ENCODE results near the gene ADAM23. TPM values are rescaled to one million over a fixed set of nuclear protein-coding genes. Genes with fewer than 3 reads are reported as not detected.
"Not testable (repeated sequence)": the region's sequence is repeated elsewhere in the genome, so short reads cannot be mapped to it uniquely, and the experiment has no call there.

ADAM23 gene
- total RNA-seq, 1 experiment from 2014 or later: 24.6 TPM

GRCh38 chr2:206396211-206396610, 47.1 kb upstream of the ADAM23 start (continued):
- TF ChIP-seq, protein P1, sequence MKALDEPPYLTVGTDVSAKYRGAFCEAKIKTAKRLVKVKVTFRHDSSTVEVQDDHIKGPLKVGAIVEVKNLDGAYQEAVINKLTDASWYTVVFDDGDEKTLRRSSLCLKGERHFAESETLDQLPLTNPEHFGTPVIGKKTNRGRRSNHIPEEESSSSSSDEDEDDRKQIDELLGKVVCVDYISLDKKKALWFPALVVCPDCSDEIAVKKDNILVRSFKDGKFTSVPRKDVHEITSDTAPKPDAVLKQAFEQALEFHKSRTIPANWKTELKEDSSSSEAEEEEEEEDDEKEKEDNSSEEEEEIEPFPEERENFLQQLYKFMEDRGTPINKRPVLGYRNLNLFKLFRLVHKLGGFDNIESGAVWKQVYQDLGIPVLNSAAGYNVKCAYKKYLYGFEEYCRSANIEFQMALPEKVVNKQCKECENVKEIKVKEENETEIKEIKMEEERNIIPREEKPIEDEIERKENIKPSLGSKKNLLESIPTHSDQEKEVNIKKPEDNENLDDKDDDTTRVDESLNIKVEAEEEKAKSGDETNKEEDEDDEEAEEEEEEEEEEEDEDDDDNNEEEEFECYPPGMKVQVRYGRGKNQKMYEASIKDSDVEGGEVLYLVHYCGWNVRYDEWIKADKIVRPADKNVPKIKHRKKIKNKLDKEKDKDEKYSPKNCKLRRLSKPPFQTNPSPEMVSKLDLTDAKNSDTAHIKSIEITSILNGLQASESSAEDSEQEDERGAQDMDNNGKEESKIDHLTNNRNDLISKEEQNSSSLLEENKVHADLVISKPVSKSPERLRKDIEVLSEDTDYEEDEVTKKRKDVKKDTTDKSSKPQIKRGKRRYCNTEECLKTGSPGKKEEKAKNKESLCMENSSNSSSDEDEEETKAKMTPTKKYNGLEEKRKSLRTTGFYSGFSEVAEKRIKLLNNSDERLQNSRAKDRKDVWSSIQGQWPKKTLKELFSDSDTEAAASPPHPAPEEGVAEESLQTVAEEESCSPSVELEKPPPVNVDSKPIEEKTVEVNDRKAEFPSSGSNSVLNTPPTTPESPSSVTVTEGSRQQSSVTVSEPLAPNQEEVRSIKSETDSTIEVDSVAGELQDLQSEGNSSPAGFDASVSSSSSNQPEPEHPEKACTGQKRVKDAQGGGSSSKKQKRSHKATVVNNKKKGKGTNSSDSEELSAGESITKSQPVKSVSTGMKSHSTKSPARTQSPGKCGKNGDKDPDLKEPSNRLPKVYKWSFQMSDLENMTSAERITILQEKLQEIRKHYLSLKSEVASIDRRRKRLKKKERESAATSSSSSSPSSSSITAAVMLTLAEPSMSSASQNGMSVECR (CRISPR knock-in tag; IDR thresholded peaks at IDR 0.05; ENCODE audit: borderline replicate concordance): no peak
- TF ChIP-seq ZNF317 (CRISPR knock-in tag; IDR thresholded peaks at IDR 0.05; ENCODE audit: borderline replicate concordance, low read depth) (no peak), CREM (CRISPR knock-in tag; IDR thresholded peaks at IDR 0.05) (no peak), NFYB (CRISPR knock-in tag; conservative IDR thresholded peaks at IDR 0.05; ENCODE audit: low read depth) (no peak), NR3C1 (CRISPR knock-in tag; conservative IDR thresholded peaks at IDR 0.05; ENCODE audit: low read depth) (no peak), EMX1 (CRISPR knock-in tag; IDR thresholded peaks at IDR 0.05) (no peak), IRF1 (CRISPR knock-in tag; IDR thresholded peaks at IDR 0.05) (no peak), ZBTB43 (CRISPR knock-in tag; IDR thresholded peaks at IDR 0.05) (no peak)
- TF ChIP-seq, protein P2, sequence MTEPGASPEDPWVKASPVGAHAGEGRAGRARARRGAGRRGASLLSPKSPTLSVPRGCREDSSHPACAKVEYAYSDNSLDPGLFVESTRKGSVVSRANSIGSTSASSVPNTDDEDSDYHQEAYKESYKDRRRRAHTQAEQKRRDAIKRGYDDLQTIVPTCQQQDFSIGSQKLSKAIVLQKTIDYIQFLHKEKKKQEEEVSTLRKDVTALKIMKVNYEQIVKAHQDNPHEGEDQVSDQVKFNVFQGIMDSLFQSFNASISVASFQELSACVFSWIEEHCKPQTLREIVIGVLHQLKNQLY (CRISPR knock-in tag; IDR thresholded peaks at IDR 0.05): no peak
- TF ChIP-seq, protein P3, sequence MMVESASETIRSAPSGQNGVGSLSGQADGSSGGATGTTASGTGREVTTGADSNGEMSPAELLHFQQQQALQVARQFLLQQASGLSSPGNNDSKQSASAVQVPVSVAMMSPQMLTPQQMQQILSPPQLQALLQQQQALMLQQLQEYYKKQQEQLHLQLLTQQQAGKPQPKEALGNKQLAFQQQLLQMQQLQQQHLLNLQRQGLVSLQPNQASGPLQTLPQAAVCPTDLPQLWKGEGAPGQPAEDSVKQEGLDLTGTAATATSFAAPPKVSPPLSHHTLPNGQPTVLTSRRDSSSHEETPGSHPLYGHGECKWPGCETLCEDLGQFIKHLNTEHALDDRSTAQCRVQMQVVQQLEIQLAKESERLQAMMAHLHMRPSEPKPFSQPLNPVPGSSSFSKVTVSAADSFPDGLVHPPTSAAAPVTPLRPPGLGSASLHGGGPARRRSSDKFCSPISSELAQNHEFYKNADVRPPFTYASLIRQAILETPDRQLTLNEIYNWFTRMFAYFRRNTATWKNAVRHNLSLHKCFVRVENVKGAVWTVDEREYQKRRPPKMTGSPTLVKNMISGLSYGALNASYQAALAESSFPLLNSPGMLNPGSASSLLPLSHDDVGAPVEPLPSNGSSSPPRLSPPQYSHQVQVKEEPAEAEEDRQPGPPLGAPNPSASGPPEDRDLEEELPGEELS (CRISPR knock-in tag; IDR thresholded peaks at IDR 0.05): no peak
- TF ChIP-seq, protein P4, sequence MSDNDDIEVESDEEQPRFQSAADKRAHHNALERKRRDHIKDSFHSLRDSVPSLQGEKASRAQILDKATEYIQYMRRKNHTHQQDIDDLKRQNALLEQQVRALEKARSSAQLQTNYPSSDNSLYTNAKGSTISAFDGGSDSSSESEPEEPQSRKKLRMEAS (CRISPR knock-in tag; IDR thresholded peaks at IDR 0.05): no peak

DNA sequence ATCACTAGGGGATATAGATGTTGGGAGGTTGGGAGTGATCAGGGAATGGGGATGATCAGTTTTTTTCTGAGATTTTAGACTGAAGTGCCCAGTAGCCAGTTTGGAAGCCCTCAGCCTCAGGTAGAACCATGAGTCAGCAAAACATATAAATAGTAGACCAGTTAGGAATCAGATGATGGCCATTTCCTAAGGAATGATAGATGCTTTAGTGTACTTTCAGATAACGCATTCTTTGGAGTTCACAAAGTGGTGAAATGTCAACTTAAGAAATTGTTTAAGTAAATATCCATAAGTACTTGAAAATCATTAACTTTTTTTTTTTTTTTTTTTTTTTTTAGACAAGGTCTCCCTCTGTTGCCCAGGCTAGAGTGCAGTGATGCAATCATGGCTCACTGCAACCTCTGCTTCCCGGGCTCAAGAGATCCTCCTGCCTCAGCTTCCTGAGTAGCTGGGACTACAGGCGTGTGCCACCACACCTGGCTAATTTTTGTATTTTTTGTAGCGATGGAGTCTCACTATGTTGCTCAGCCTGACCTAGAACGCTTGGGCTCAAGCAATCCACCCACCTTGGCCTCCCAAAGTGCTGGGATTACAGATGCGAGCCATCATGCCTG, 40.3 kb upstream of the ADAM23 start:
- H3K27ac Mint-ChIP-seq; ATAC-seq; H3K27me3 Mint-ChIP-seq (ENCODE audit: low read depth); H3K4me3 Mint-ChIP-seq; POLR2A ChIA-PET; H3K4me1 Mint-ChIP-seq; DNase-seq (ENCODE audit: low spot score): not testable (repeated sequence)
- CTCF ChIA-PET: interaction anchor here (1.4 kb wide), 1 partner anchor 156 kb away, joined by 4 read pairs; no protein-coding TSS in a partner anchor
- peaks cover 16% of the 10 kb centered on the region for H3K36me3 Mint-ChIP-seq
- H3K9me3 Mint-ChIP-seq: peaks cover 28% of the 10 kb centered on the region

Measured in WTC11 (cell line).